GM12892 (cell line): ENCODE data around the gene LRMDA.

Experiments
- DNase-seq: peaks from one replicate; pipeline ENCODE4 v3.0.0; 2011; ENCODE audit not compliant: insufficient read length
- FAIRE-seq: peaks from 2 replicates; lab custom pipeline; 2011; peaks lifted over from hg19 to GRCh38; lab: Jason Lieb, UNC
- POLR2A ChIP-seq: IDR thresholded peaks from 2 replicates; pipeline ENCODE4 v1.6.1; 2011; ENCODE audit warnings: low read depth, low read length, control low read depth
- POLR2AphosphoS5 ChIP-seq: IDR thresholded peaks from 2 replicates; pipeline ENCODE4 v1.6.1; 2011; ENCODE audit warnings: low read depth, low read length, control low read depth
- TAF1 ChIP-seq: IDR thresholded peaks from 2 replicates; pipeline ENCODE4 v1.6.1; 2011; ENCODE audit warnings: low read depth, mild to moderate bottlenecking, control low read depth, low read length, borderline replicate concordance

The LRMDA gene

DNA sequence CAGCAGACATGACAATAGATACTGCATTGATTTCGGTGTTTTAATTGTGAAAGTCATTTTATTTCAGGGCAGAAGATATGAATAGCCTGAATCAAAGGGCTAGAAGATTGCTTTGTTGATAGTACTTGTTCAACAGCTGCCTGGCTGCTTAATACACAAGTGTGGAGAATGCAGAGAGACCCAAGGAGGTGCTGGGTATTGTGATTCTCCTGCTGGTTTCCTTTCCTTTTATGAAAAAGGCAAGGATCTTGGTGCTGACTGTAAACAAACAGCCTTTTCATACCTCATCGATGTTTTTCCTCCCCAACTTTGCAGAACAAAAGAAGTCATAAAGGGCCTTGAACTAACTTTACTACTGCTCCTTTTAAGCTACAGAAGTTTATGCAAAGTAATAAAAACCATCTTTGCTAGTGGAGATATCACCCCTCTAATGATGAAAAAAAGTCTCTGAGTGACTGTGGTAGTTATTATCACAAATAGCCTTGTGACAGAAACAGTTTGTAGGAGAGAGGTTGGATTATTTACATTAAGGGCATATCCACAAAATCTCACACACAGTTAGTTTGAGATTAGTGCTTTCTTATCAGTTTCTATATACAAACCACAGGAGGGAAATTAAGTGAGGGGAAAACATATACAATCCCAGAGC is 800.0 kb downstream of the LRMDA start:
- DNase-seq (no peak), FAIRE-seq (no peak)
- no peak for TF ChIP-seq TAF1
- no peak for TF ChIP-seq POLR2A
- TF ChIP-seq POLR2AphosphoS5, result no peak

DNA sequence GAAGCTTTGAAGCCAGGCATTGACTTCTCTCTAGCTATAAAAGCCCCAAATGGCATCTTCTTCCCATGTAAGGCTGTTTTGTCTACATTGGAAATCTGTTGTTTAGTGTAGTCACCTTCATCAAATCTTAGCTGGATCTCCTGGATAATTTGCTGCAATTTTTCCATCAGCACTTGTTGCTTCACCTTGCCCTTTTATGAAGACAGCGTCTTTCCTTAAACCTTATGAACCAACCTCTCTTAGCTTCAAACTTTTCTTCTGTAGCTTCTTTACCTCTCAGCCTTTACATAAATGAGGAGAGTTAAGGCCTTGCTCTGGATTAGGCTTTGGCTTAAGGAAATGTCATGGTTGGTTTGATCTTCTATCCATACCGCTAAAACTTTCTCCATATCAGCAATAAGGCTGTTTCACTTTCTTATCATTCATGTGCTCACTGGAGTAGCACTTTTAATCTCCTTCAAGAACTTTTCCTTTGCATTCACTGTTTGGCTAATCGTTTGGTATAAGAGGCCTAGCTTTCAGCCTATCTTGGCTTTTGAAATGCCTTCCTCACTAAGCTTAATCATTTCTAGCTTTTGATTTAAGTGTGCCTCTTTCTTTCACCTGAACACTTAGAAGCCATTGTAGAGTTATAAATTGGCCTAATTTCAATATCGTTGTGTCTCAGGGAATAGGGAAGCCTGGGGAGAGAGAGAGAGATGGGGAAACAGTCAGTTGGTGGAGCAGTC is 803.2 kb downstream of the LRMDA start:
- no peak for TF ChIP-seq TAF1
- no peak for TF ChIP-seq POLR2A
- TF ChIP-seq POLR2AphosphoS5, result no peak
- DNase-seq, result no peak
- FAIRE-seq, result no peak

DNA sequence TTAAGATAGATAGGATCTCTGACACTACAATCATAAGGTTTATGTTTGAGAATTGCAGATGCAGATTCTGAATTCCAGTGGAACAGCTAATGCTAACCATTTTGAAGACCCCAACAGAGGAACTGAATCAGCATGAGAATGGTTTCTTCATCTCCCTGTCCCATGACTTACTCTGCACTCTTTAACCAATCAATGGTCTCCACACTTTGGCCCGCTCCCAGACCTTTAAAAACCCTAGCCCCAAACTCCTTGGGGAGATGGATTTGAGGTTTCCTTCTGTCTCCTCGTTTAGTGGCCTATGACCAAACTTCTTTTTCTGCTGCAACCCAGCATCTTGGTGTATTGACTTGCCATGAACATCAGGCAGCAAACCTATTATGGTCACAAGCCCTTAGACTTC is 804.9 kb downstream of the LRMDA start:
- DNase-seq (no peak), FAIRE-seq (no peak)
- no peak for TF ChIP-seq POLR2AphosphoS5
- no peak for TF ChIP-seq POLR2A
- no peak for TF ChIP-seq TAF1

DNA sequence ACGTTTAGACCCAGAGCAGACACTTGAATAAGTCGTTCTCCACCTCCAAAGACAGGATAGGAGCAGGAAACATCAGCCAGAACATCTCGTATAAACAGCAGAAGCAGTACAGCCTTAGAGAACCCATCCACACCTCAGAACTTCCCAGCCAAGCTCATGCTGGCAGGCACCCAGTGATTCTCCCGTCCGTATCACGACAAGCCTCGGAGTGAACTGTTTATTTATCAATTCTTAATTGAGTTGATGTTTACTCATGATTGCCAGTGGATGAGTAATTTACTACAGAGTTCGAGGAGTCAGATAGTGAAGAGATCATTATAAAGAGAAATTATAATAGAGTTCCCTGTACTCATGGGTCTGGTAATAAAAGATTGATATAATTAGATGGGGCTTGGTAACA is 811.5 kb downstream of the LRMDA start:
- FAIRE-seq (no peak), DNase-seq (no peak)
- TF ChIP-seq TAF1, result no peak
- TF ChIP-seq POLR2A, result no peak
- no peak for TF ChIP-seq POLR2AphosphoS5

- TF ChIP-seq POLR2A (no peak), POLR2AphosphoS5 (no peak), TAF1 (no peak)
- DNase-seq (no peak), FAIRE-seq (no peak)
Observed at GRCh38 chr10:76244061-76244686, 812.8 kb downstream of the LRMDA start.

- no peak for TF ChIP-seq TAF1
- no peak for TF ChIP-seq POLR2AphosphoS5
Observed at GRCh38 chr10:76245951-76246495, 814.6 kb downstream of the LRMDA start.

DNA sequence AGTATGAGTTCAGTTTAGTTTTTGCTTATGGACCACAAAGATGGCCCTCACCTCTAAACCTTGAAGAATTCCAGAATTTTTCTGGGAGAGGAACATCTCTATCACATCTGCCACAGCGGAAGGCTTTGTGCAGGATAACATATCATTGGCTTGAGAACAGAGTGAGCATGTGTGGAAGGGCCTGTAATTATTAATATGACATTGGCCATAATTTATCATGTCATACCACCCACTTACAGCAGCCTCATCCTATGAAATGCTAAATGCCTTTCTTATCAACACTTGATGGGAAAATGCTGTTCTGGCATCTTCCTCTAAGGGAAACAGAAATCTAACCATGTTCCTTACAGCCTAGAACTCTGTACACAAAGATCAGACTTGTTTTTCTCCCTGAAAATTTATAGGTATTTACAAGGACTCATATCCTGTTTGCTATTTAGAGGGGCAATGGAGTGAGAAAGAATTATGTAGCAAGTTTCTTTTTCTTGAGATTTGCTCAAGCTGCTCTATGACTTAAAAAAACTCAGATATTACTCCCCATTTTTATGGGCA is 817.3 kb downstream of the LRMDA start:
- TF ChIP-seq POLR2AphosphoS5, result no peak
- TF ChIP-seq POLR2A, result no peak
- no peak for TF ChIP-seq TAF1
- no peak for FAIRE-seq
- no peak for DNase-seq

More at GRCh38 chr10:76245951-76246495, 814.6 kb downstream of the LRMDA start:
- no peak for DNase-seq
- no peak for FAIRE-seq

- FAIRE-seq (no peak), DNase-seq (no peak)
- TF ChIP-seq TAF1 (no peak), POLR2AphosphoS5 (no peak), POLR2A (no peak)
Observed at GRCh38 chr10:76251841-76252671, 820.6 kb downstream of the LRMDA start.

DNA sequence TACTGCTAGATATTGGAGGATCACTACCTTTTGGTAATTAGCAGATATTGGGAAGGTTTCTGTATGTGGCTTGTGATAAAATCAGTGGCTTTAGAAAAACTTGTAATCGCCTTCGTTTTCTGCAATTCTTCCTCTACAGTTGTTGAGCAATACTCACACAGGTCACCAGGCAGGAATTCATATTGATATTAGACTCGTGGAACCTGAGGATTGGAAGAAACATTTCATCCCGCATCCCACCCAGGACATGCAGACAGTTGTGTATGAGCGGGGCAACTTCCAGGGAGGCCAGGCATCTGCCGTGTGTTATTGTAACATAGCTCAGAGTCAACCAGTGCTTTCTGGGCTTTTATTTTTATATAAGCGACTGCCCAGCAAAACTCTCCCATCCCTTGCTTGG is 821.3 kb downstream of the LRMDA start:
- DNase-seq, result no peak
- no peak for FAIRE-seq
- no peak for TF ChIP-seq POLR2A
- TF ChIP-seq TAF1, result no peak
- no peak for TF ChIP-seq POLR2AphosphoS5

- no peak for TF ChIP-seq TAF1
- no peak for TF ChIP-seq POLR2A
- no peak for TF ChIP-seq POLR2AphosphoS5
- DNase-seq (no peak), FAIRE-seq (no peak)
Observed at GRCh38 chr10:76255241-76255640, 823.8 kb downstream of the LRMDA start.

DNA sequence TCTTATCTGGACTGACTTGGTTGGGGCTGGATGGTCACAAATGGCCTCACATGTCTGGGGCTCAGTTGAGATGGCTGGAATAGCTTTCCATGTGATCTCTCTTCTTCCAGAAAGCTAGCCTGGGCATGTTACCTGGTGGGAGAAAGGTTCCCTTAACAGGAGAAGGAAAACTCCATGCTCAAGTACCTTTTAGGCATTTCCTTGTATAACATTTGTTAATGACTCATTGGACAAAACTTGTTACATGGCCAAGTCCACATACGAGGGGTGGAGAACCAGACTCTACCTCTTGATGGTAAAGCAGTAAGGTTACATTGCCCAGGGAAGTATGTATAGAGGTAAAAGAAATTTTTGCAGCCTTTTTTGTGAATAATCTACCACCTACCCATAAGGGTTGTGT is 826.4 kb downstream of the LRMDA start:
- FAIRE-seq, result no peak
- no peak for DNase-seq
- TF ChIP-seq POLR2A (no peak), POLR2AphosphoS5 (no peak), TAF1 (no peak)
